ENCODE results near the gene SCN4A.

DNA sequence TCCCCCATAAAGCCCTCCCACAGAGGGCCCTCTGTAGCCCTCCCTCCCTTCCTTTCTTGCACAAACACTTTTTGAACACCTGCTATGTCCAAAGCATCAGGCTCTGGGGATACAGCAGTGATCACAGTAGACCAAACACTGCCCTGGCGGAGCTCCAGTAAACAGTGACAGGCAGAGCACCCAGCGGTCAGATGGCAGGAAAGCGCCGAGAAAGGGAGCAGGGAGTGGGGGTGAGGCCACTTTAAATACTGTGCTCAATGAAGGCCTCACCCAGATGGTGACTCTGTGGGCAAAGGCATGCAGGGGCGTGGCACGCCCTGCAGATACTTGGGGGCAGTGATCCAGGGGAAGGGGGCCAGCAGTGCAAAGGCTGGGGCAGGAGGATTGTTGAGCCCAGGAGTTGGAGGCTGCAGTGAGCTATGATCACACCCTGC is 33.0 kb upstream of the SCN4A start:
- no peak for TF ChIP-seq POLR2AphosphoS5 (IDR thresholded peaks at IDR 0.05)
- TF ChIP-seq, protein P1, sequence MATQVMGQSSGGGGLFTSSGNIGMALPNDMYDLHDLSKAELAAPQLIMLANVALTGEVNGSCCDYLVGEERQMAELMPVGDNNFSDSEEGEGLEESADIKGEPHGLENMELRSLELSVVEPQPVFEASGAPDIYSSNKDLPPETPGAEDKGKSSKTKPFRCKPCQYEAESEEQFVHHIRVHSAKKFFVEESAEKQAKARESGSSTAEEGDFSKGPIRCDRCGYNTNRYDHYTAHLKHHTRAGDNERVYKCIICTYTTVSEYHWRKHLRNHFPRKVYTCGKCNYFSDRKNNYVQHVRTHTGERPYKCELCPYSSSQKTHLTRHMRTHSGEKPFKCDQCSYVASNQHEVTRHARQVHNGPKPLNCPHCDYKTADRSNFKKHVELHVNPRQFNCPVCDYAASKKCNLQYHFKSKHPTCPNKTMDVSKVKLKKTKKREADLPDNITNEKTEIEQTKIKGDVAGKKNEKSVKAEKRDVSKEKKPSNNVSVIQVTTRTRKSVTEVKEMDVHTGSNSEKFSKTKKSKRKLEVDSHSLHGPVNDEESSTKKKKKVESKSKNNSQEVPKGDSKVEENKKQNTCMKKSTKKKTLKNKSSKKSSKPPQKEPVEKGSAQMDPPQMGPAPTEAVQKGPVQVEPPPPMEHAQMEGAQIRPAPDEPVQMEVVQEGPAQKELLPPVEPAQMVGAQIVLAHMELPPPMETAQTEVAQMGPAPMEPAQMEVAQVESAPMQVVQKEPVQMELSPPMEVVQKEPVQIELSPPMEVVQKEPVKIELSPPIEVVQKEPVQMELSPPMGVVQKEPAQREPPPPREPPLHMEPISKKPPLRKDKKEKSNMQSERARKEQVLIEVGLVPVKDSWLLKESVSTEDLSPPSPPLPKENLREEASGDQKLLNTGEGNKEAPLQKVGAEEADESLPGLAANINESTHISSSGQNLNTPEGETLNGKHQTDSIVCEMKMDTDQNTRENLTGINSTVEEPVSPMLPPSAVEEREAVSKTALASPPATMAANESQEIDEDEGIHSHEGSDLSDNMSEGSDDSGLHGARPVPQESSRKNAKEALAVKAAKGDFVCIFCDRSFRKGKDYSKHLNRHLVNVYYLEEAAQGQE (IDR thresholded peaks at IDR 0.05; ENCODE audit: borderline replicate concordance) = no peak
- no peak for TF ChIP-seq EP300 (conservative IDR thresholded peaks at IDR 0.05; ENCODE audit: poor library complexity, severe bottlenecking)
- TF ChIP-seq, protein P2, sequence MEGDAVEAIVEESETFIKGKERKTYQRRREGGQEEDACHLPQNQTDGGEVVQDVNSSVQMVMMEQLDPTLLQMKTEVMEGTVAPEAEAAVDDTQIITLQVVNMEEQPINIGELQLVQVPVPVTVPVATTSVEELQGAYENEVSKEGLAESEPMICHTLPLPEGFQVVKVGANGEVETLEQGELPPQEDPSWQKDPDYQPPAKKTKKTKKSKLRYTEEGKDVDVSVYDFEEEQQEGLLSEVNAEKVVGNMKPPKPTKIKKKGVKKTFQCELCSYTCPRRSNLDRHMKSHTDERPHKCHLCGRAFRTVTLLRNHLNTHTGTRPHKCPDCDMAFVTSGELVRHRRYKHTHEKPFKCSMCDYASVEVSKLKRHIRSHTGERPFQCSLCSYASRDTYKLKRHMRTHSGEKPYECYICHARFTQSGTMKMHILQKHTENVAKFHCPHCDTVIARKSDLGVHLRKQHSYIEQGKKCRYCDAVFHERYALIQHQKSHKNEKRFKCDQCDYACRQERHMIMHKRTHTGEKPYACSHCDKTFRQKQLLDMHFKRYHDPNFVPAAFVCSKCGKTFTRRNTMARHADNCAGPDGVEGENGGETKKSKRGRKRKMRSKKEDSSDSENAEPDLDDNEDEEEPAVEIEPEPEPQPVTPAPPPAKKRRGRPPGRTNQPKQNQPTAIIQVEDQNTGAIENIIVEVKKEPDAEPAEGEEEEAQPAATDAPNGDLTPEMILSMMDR (IDR thresholded peaks at IDR 0.05; ENCODE audit: poor library complexity, severe bottlenecking) = no peak
- TF ChIP-seq TAF1 (IDR thresholded peaks at IDR 0.05; ENCODE audit: low read depth) = no peak
- no peak for TF ChIP-seq RAD21 (conservative IDR thresholded peaks at IDR 0.05)
- TF ChIP-seq EZH2 (IDR thresholded peaks at IDR 0.05; ENCODE audit: borderline replicate concordance, insufficient read depth, low read length, poor library complexity, severe bottlenecking) = no peak
- no peak for TF ChIP-seq MXI1 (conservative IDR thresholded peaks at IDR 0.05; ENCODE audit: poor library complexity, severe bottlenecking)

Data from neural cell (in vitro differentiated cells).